Aorta (tissue), 5 donors: ENCODE results near the gene CES5A. TPM values are rescaled to one million over a fixed set of nuclear protein-coding genes. Genes with fewer than 3 reads are reported as not detected.
"Not testable (repeated sequence)": the region's sequence is repeated elsewhere in the genome, so short reads cannot be mapped to it uniquely, and the experiment has no call there.

Experiments
- ATAC-seq: fragments of 200-7000 bp; cut with Tn5 transposase; one replicate; pipeline ENCODE4 v1.9.1; 2022; ENCODE audit warnings: moderate library complexity; ENCODE audit not compliant: low FRiP score
- DNase-seq, 2 donors: peaks; one replicate each; pipeline ENCODE4 v3.0.0-alpha.2; 2020
- H3K27ac ChIP-seq, 2 donors: one replicate each; pipeline ENCODE4 v1.5.1; 2013; ENCODE audit warnings: low read length in 2 of 2, mild to moderate bottlenecking in 2 of 2, moderate library complexity in 2 of 2, control low read depth in 1 of 2, inconsistent platforms in 1 of 2, low read depth in 1 of 2
- H3K27me3 ChIP-seq, 2 donors: one replicate each; pipeline ENCODE4 v1.6.1; 2013; ENCODE audit warnings: control low read depth in 1 of 2, low read length in 1 of 2, mild to moderate bottlenecking in 1 of 2, moderate library complexity in 1 of 2; ENCODE audit not compliant: insufficient read depth in 2 of 2, control insufficient read depth in 1 of 2
- H3K36me3 ChIP-seq, 2 donors: one replicate each; pipeline ENCODE4 v1.6.1; 2013; ENCODE audit warnings: control low read depth in 1 of 2, low read length in 1 of 2, mild to moderate bottlenecking in 1 of 2; ENCODE audit not compliant: insufficient read depth in 2 of 2, control insufficient read depth in 1 of 2
- H3K4me1 ChIP-seq, 2 donors: one replicate each; pipeline ENCODE4 v1.6.1; 2013; ENCODE audit warnings: low read length in 2 of 2, control low read depth in 1 of 2, mild to moderate bottlenecking in 1 of 2, moderate library complexity in 1 of 2; ENCODE audit not compliant: insufficient read depth in 2 of 2, control insufficient read depth in 1 of 2
- H3K4me3 ChIP-seq, 2 donors: one replicate each; pipeline ENCODE4 v1.5.1; 2013; ENCODE audit warnings: low read length in 2 of 2, control low read depth in 1 of 2, mild to moderate bottlenecking in 1 of 2
- H3K9me3 ChIP-seq: one replicate; pipeline ENCODE4 v1.6.1; 2013; ENCODE audit warnings: mild to moderate bottlenecking, low read length; ENCODE audit not compliant: control insufficient read depth
- WGBS, 2 donors: extraction: QIAGEN DNeasy Blood & Tissue Kit; methylation state at CpG; one replicate each; pipeline ENCODE4 v1.1.7; 2013; 5-methylcytosine and 5-hydroxymethylcytosine counted together
- intact Hi-C, 2 donors: fragments of 100-400 bp; cut with DNase I; formaldehyde crosslinking; loops; one replicate each; pipeline versions ENCODE4 v1.14.2 to v1.15.0; 2022
- polyA plus RNA-seq, 2 donors: library from polyadenylated mRNA; stranded (reverse); fragments of 200-250 nt; gene quantifications; one replicate each; pipeline ENCODE4 v1.2.3, GENCODE V29; 2013
- total RNA-seq, 2 donors: library from RNA; stranded (reverse); fragmentation: NEBNext Ultra II Directional; extraction: Animal tissue kit (Norgen Biotek cat#: 25700); gene quantifications; one replicate each; pipeline ENCODE4 v1.2.1, GENCODE V29; 2021
- donor health status: healthy with polysubstance abuse.
- donor health status: Bipolar disorder and iron deficiency.
- donor health status: DM: no; HTN: no; CAD: no.
- donor health status: DM: no; HTN: no; CAD: no.
- donor health status: DM: yes; HTN: yes; CAD: no.

The CES5A gene
- total and polyA plus RNA-seq, 4 donors, result not detected

DNA sequence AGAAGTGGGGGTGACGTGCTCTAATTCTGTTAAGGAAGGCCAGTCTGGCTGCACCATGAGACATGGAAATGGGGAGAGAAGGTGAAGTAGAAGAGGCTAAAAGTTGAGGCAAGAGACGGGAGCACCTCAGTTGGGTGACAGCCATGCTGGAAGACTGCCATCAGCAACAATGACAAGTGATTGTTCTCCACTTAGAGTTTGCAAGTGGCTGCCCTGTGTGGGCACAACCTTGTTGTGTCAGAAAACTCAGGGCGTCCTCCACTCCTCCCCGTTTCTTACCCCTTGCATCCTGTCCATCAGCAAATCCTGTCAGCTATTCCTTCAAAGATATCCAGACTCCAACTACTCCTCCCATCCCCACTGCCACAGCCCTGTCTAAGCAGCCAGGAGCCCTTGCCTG lies 59.9 kb downstream of the CES5A start:
- intact Hi-C loops, result no loop called here
- Histone ChIP-seq H3K9me3 (no peaks in the 10 kb centered on the region), H3K36me3 (no peaks in the 10 kb centered on the region), H3K27me3 (no peaks in the 10 kb centered on the region), H3K4me3 (no peak overlapping the region), H3K27ac (no peak overlapping the region), H3K4me1 (no peaks in the 10 kb centered on the region)
- no peak for ATAC-seq
- no peak for DNase-seq
- WGBS, 2 donors, result 50 to 52% methylated on average over 4 of the region's 4 CpGs

- ATAC-seq, H3K27ac ChIP-seq, H3K27me3 ChIP-seq, H3K4me3 ChIP-seq, H3K9me3 ChIP-seq, H3K36me3 ChIP-seq, intact Hi-C loops, H3K4me1 ChIP-seq, DNase-seq: not testable (repeated sequence)
- WGBS, 2 donors, result 76 to 80% methylated on average over 2 of the region's 2 CpGs
Observed at GRCh38 chr16:55814174-55814573, 61.0 kb downstream of the CES5A start.

GRCh38 chr16:55813730-55814129 lies 61.4 kb downstream of the CES5A start:
- intact Hi-C loops, H3K4me1 ChIP-seq, H3K27me3 ChIP-seq, DNase-seq, H3K4me3 ChIP-seq, H3K9me3 ChIP-seq, H3K36me3 ChIP-seq, H3K27ac ChIP-seq, ATAC-seq: not testable (repeated sequence)
- 72 to 82% methylated on average over 8 to 9 of the region's 9 CpGs for WGBS, 2 donors

DNA sequence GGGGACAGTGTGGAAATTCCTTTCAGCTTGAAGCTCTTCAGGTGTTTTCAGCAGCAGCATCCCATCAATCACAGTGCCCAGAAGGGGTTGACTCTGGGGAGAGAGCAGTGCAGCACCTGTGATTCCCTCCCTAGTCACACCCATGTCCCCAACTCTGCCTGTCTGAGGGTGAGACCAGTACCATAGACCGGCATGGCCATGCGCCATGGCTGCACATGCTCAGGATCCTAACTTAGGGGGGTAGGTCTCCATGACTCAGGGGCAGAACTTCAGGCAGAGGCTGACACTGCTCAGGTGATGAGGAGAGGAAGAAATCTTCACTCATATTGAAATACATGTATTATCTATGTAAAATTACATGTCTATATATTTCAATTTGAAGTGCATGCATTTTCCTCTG lies 62.2 kb downstream of the CES5A start:
- Histone ChIP-seq H3K4me3 (no peak overlapping the region), H3K36me3 (no peaks in the 10 kb centered on the region), H3K9me3 (no peaks in the 10 kb centered on the region), H3K27me3 (no peaks in the 10 kb centered on the region), H3K27ac (no peak overlapping the region), H3K4me1 (no peaks in the 10 kb centered on the region)
- ATAC-seq (no peak), DNase-seq (no peak)
- intact Hi-C loops, result no loop called here
- WGBS, 2 donors, result 64 to 83% methylated on average over 2 of the region's 2 CpGs

DNA sequence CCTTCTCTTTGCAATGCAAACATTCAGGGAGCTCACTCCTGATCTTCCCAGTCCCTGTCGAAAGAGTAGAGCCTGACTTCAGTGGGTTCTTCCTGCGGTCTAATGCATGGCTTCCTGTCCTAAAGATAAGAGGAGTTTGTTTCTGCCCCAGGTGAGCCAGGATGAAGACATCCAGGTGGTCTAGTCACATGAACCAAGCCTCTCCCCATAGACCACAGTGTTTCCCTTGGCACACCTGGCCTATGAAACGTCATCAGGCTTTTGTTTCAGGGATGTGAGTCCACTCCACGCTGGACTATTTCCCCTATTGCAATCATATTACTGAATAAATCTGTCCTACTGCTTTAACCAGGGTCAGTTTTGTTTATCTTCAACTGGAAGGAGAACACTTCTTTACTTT lies 63.4 kb downstream of the CES5A start:
- no peak for ATAC-seq
- H3K4me3 ChIP-seq, result no peak overlapping the region
- no peak for DNase-seq
- no peaks in the 10 kb centered on the region for H3K9me3 ChIP-seq
- 60 to 62% methylated on average over 4 of the region's 4 CpGs for WGBS, 2 donors
- no peaks in the 10 kb centered on the region for H3K27me3 ChIP-seq
- no peak overlapping the region for H3K27ac ChIP-seq
- no peaks in the 10 kb centered on the region for H3K4me1 ChIP-seq
- no peaks in the 10 kb centered on the region for H3K36me3 ChIP-seq
- intact Hi-C loops, result no loop called here

GRCh38 chr16:55810451-55810961 lies 64.7 kb downstream of the CES5A start:
- Histone ChIP-seq H3K27me3 (no peaks in the 10 kb centered on the region), H3K9me3 (no peaks in the 10 kb centered on the region), H3K4me1 (no peaks in the 10 kb centered on the region), H3K27ac (no peak overlapping the region), H3K36me3 (no peaks in the 10 kb centered on the region), H3K4me3 (no peak overlapping the region)
- intact Hi-C loops, result no loop called here
- no peak for ATAC-seq
- no peak for DNase-seq
- WGBS, 2 donors, result 78% methylated on average over 8 of the region's 8 CpGs

DNA sequence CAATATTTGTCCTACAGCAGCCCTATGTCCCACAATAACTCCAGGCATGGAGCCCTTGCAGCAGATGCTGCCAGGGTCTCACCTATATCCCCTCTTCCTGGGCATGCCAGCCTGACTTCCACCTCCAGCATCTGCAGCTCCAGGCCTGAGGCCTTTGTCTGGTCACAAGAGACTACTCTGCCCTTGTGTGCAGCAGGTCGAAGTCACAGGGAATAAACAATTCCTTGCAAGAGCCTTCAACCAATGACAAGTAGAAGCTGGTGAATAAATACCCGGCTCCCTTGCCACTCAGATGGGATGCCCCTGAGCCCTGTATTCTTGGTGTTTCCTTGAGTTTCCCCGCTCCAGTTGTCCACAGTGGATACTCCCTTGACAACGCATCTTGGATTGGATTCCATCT lies 65.3 kb downstream of the CES5A start:
- Histone ChIP-seq H3K27me3 (no peaks in the 10 kb centered on the region), H3K9me3 (no peaks in the 10 kb centered on the region), H3K36me3 (no peaks in the 10 kb centered on the region), H3K4me1 (no peaks in the 10 kb centered on the region), H3K4me3 (no peak overlapping the region), H3K27ac (no peak overlapping the region)
- ATAC-seq, result no peak
- WGBS, 2 donors, result 80 to 83% methylated on average over 4 of the region's 4 CpGs
- no peak for DNase-seq
- intact Hi-C loops, result no loop called here

DNA sequence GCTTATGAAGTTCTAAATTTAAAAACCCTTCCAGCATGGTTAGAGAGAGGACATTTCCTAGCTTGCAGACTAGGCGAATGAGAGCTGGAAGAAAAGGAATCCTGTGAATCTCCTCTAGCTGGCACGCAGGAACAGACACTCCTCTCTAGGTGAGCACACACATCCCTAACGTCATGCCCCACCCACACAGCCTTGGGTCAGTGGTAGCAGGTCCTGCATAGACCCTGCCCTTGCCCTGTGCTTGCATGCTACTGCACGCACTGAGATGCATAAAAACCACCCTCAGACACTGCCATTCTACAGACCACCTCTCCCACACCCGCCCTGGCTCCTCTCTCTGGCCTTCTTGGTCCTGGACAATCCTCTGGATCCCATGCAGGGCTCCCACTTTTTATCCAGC lies 65.8 kb downstream of the CES5A start:
- H3K4me1 ChIP-seq, result no peaks in the 10 kb centered on the region
- H3K27me3 ChIP-seq, result no peaks in the 10 kb centered on the region
- no peak overlapping the region for H3K4me3 ChIP-seq
- DNase-seq (no peak), ATAC-seq (no peak)
- intact Hi-C loops, result no loop called here
- 57% methylated on average over 5 of the region's 5 CpGs for WGBS, 2 donors
- no peaks in the 10 kb centered on the region for H3K9me3 ChIP-seq
- H3K27ac ChIP-seq, result no peak overlapping the region
- no peaks in the 10 kb centered on the region for H3K36me3 ChIP-seq

GRCh38 chr16:55808286-55808685 lies 66.9 kb downstream of the CES5A start:
- intact Hi-C loops, H3K9me3 ChIP-seq, H3K27me3 ChIP-seq, DNase-seq, H3K27ac ChIP-seq, ATAC-seq, H3K4me1 ChIP-seq, H3K4me3 ChIP-seq, H3K36me3 ChIP-seq: not testable (repeated sequence)
- no CpG with 5 or more reads among the region's 1 CpG for WGBS, 2 donors
